Parathyroid adenoma (tissue), 2 donors: ENCODE measurements around the gene SLC7A8.
"Not testable (repeated sequence)": the region's sequence is repeated elsewhere in the genome, so short reads cannot be mapped to it uniquely, and the experiment has no call there.

ENCODE experiments used
- H2AFZ ChIP-seq: fragments of 300-600 bp; sonication (generic); one replicate; pipeline ENCODE4 v1.7.0; 2017; ENCODE audit warnings: antibody characterized with exemption, mild to moderate bottlenecking
- H3K27ac ChIP-seq: fragments of 300-600 bp; sonication (generic); one replicate; pipeline ENCODE4 v1.7.0; 2017
- H3K27me3 ChIP-seq: fragments of 300-600 bp; sonication (generic); one replicate; pipeline ENCODE4 v1.7.0; 2017; ENCODE audit warnings: low read length; ENCODE audit not compliant: control insufficient read depth, insufficient read depth
- H3K36me3 ChIP-seq: fragments of 300-600 bp; sonication (generic); one replicate; pipeline ENCODE4 v1.7.0; 2017; ENCODE audit warnings: low read length; ENCODE audit not compliant: control insufficient read depth, insufficient read depth
- H3K4me1 ChIP-seq: fragments of 300-600 bp; sonication (generic); one replicate; pipeline ENCODE4 v1.7.0; 2017; ENCODE audit warnings: control low read depth
- H3K4me2 ChIP-seq: fragments of 300-600 bp; sonication (generic); one replicate; pipeline ENCODE4 v1.7.0; 2017; ENCODE audit warnings: low read length
- H3K4me3 ChIP-seq: fragments of 300-600 bp; sonication (generic); one replicate; pipeline ENCODE4 v1.7.0; 2017; ENCODE audit warnings: low read depth, low read length
- H3K79me2 ChIP-seq: fragments of 300-600 bp; sonication (generic); one replicate; pipeline ENCODE4 v1.7.0; 2017; ENCODE audit warnings: control low read depth
- H3K9ac ChIP-seq: fragments of 300-600 bp; sonication (generic); one replicate; pipeline ENCODE4 v1.7.0; 2017; ENCODE audit warnings: mild to moderate bottlenecking
- H3K9me3 ChIP-seq: fragments of 300-600 bp; sonication (generic); one replicate; pipeline ENCODE4 v1.7.0; 2017; ENCODE audit warnings: low read length; ENCODE audit not compliant: control insufficient read depth
- CTCF ChIP-seq: fragments of 300-600 bp; sonication (generic); IDR thresholded peaks from one replicate; pipeline ENCODE4 v1.7.0; 2017; ENCODE audit warnings: antibody characterized with exemption, mild to moderate bottlenecking
- donor health status: primary hyperparathyroidism.

Gene SLC7A8

GRCh38 chr14:23112359-23113178 is 70.9 kb downstream of the SLC7A8 start:
- no peaks in the 10 kb centered on the region for H3K79me2 ChIP-seq
- H3K9me3 ChIP-seq, result no peaks in the 10 kb centered on the region
- no peak overlapping the region for H3K27ac ChIP-seq
- no peak overlapping the region for H2AFZ ChIP-seq
- no peak for TF ChIP-seq CTCF
- H3K9ac ChIP-seq, result no peak overlapping the region
- H3K36me3 ChIP-seq, result no peaks in the 10 kb centered on the region
- no peak overlapping the region for H3K4me2 ChIP-seq
- H3K4me3 ChIP-seq, result no peak overlapping the region
- H3K27me3 ChIP-seq, result no peaks in the 10 kb centered on the region
- H3K4me1 ChIP-seq, result peaks cover 8% of the 10 kb centered on the region

- Histone ChIP-seq H3K36me3 (no peaks in the 10 kb centered on the region), H3K27ac (no peak overlapping the region), H3K4me1 (peaks cover 8% of the 10 kb centered on the region), H3K4me2 (no peak overlapping the region), H3K4me3 (no peak overlapping the region), H2AFZ (no peak overlapping the region), H3K9me3 (no peaks in the 10 kb centered on the region), H3K79me2 (no peaks in the 10 kb centered on the region), H3K9ac (no peak overlapping the region), H3K27me3 (no peaks in the 10 kb centered on the region)
- no peak for TF ChIP-seq CTCF
These were observed 72.7 kb downstream of the SLC7A8 start for GRCh38 chr14:23110579-23111365.

GRCh38 chr14:23109769-23110168 is 73.7 kb downstream of the SLC7A8 start:
- no peak overlapping the region for H3K27ac ChIP-seq
- TF ChIP-seq CTCF, result no peak
- no peaks in the 10 kb centered on the region for H3K27me3 ChIP-seq
- peaks cover 8% of the 10 kb centered on the region for H3K4me1 ChIP-seq
- H3K4me3 ChIP-seq, result no peak overlapping the region
- no peak overlapping the region for H3K4me2 ChIP-seq
- H3K9me3 ChIP-seq, result no peaks in the 10 kb centered on the region
- no peak overlapping the region for H2AFZ ChIP-seq
- H3K36me3 ChIP-seq, result no peaks in the 10 kb centered on the region
- no peaks in the 10 kb centered on the region for H3K79me2 ChIP-seq
- H3K9ac ChIP-seq, result no peak overlapping the region

- H3K9me3 ChIP-seq, H3K79me2 ChIP-seq, H3K4me3 ChIP-seq, H3K36me3 ChIP-seq, H2AFZ ChIP-seq, H3K4me2 ChIP-seq, H3K27me3 ChIP-seq, H3K27ac ChIP-seq, H3K9ac ChIP-seq, H3K4me1 ChIP-seq: not testable (repeated sequence)
These were observed 75.3 kb downstream of the SLC7A8 start for GRCh38 chr14:23108169-23108568.

- H3K79me2 ChIP-seq, H3K4me3 ChIP-seq, H3K4me1 ChIP-seq, H3K36me3 ChIP-seq, H3K27me3 ChIP-seq, H3K27ac ChIP-seq, H3K9ac ChIP-seq, H3K4me2 ChIP-seq, H2AFZ ChIP-seq, H3K9me3 ChIP-seq: not testable (repeated sequence)
These were observed 75.8 kb downstream of the SLC7A8 start for GRCh38 chr14:23107620-23108019.
